ENCODE results near the gene MRGPRX3. TPM values are rescaled to one million over a fixed set of nuclear protein-coding genes. Genes with fewer than 3 reads are reported as not detected.
A peak's percentile ranks its signal among the peaks of the same experiment; 100 is the strongest.

Gene MRGPRX3
- total and polyA plus RNA-seq, 2 of the 13 experiments (the other 11 are each of a cell fraction or from before 2014, with no cell fraction given) = 0.53 TPM; not detected in 1

DNA sequence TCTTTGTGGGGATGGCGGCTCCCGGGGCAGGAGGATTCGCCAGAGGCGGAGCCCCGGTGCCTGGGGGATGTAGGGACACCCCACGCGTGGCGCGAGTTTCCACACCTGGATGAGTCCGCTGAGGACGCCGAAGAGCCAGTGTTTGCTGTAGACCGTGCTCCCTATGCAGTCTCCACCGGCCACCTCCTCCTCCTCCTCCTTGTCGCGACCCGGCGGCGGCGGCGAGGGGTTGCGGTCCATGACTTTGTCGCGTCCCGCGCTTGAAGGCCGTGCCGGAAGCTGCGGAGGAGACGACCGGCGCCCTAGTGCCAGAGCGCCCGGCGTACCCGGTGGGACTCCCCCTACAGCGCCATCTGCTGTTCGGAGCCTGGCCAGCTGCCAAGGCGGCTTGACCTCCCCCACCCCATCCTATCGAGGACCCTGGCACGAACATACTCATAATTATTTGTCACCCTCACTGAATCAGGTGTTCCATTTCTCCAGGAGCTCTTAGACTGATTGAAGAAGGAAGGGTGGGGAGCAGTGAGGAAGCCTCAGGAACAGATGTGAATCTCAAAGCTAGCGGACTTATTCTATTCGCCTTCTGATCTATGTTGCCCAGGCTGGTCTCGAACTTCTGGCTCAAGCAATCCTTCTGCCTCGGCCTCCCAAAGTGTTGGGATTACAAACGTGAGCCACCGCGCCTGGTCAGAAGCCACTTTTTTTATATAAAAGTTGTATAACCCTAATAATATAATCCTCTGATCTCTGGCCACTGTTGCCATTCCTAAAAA lies 26.4 kb upstream of the MRGPRX3 start, which contains the start of gene SAAL1 (continued):
- TF ChIP-seq, protein P1, sequence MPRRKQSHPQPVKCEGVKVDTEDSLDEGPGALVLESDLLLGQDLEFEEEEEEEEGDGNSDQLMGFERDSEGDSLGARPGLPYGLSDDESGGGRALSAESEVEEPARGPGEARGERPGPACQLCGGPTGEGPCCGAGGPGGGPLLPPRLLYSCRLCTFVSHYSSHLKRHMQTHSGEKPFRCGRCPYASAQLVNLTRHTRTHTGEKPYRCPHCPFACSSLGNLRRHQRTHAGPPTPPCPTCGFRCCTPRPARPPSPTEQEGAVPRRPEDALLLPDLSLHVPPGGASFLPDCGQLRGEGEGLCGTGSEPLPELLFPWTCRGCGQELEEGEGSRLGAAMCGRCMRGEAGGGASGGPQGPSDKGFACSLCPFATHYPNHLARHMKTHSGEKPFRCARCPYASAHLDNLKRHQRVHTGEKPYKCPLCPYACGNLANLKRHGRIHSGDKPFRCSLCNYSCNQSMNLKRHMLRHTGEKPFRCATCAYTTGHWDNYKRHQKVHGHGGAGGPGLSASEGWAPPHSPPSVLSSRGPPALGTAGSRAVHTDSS (CRISPR knock-in tag; conservative IDR thresholded peaks at IDR 0.05) = no peak
- peak; percentile 66; the same call in 1 of the 2 replicates for TF ChIP-seq ZNF530 (CRISPR knock-in tag; IDR thresholded peaks at IDR 0.05; ENCODE audit: low read depth)
- peak; percentile 76 for TF ChIP-seq TEAD3 (CRISPR knock-in tag; optimal IDR thresholded peaks at IDR 0.05; ENCODE audit: borderline replicate concordance)
- peak; percentile 67; the same call in 1 of the 2 replicates for TF ChIP-seq ESRRA (CRISPR knock-in tag; IDR thresholded peaks at IDR 0.05; ENCODE audit: low read depth)
- no peak for TF ChIP-seq ATAD3A (CRISPR knock-in tag; IDR thresholded peaks at IDR 0.05)
- TF ChIP-seq ARID2 (CRISPR knock-in tag; IDR thresholded peaks at IDR 0.05; ENCODE audit: borderline replicate concordance) = 0 out of 2 replicates have a peak, but pooled peaks have one; percentile 32
- no peak for TF ChIP-seq RFXANK (CRISPR knock-in tag; IDR thresholded peaks at IDR 0.05)
- no peak for TF ChIP-seq ZNF652 (CRISPR knock-in tag; IDR thresholded peaks at IDR 0.05; ENCODE audit: borderline replicate concordance, low read depth)
- TF ChIP-seq, protein P2, sequence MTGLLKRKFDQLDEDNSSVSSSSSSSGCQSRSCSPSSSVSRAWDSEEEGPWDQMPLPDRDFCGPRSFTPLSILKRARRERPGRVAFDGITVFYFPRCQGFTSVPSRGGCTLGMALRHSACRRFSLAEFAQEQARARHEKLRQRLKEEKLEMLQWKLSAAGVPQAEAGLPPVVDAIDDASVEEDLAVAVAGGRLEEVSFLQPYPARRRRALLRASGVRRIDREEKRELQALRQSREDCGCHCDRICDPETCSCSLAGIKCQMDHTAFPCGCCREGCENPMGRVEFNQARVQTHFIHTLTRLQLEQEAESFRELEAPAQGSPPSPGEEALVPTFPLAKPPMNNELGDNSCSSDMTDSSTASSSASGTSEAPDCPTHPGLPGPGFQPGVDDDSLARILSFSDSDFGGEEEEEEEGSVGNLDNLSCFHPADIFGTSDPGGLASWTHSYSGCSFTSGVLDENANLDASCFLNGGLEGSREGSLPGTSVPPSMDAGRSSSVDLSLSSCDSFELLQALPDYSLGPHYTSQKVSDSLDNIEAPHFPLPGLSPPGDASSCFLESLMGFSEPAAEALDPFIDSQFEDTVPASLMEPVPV (CRISPR knock-in tag; IDR thresholded peaks at IDR 0.05) = no peak; the same call in 1 of the 2 replicates
- TF ChIP-seq HOXA5 (CRISPR knock-in tag; IDR thresholded peaks at IDR 0.05) = 0 out of 2 replicates have a peak, but pooled peaks have one; percentile 42
- TF ChIP-seq ZFYVE20 (CRISPR knock-in tag; IDR thresholded peaks at IDR 0.05; ENCODE audit: borderline replicate concordance, low read depth) = 0 out of 2 replicates have a peak, but pooled peaks have one; percentile 50
- 0 out of 2 replicates have a peak, but pooled peaks have one; percentile 51 for TF ChIP-seq SNAI1 (CRISPR knock-in tag; IDR thresholded peaks at IDR 0.05; ENCODE audit: borderline replicate concordance)
- peak; percentile 96 for TF ChIP-seq ZNF615 (CRISPR knock-in tag; IDR thresholded peaks at IDR 0.05; ENCODE audit: borderline replicate concordance)
- peak; percentile 92 for TF ChIP-seq DNMT1 (CRISPR knock-in tag; IDR thresholded peaks at IDR 0.05)
- TF ChIP-seq, protein P3, sequence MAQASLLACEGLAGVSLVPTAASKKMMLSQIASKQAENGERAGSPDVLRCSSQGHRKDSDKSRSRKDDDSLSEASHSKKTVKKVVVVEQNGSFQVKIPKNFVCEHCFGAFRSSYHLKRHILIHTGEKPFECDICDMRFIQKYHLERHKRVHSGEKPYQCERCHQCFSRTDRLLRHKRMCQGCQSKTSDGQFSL (CRISPR knock-in tag; IDR thresholded peaks at IDR 0.05) = peak; percentile 90
- TF ChIP-seq ZNF225 (CRISPR knock-in tag; IDR thresholded peaks at IDR 0.05) = peak; percentile 51; the same call in 1 of the 2 replicates
- TF ChIP-seq ZNF296 (CRISPR knock-in tag; conservative IDR thresholded peaks at IDR 0.05) = peak; percentile 78; the same call in 1 of the 2 replicates
- no peak for TF ChIP-seq SRSF9 (IDR thresholded peaks at IDR 0.05; ENCODE audit: borderline replicate concordance, insufficient read depth, low read depth, low read length, poor library complexity, severe bottlenecking)
- peak; percentile 56; the same call in 1 of the 2 replicates for TF ChIP-seq ZNF292 (CRISPR knock-in tag; IDR thresholded peaks at IDR 0.05; ENCODE audit: borderline replicate concordance, low read depth)
- TF ChIP-seq ZNF589 (CRISPR knock-in tag; conservative IDR thresholded peaks at IDR 0.05) = no peak; the same call in 1 of the 2 replicates
- TF ChIP-seq, protein P4, sequence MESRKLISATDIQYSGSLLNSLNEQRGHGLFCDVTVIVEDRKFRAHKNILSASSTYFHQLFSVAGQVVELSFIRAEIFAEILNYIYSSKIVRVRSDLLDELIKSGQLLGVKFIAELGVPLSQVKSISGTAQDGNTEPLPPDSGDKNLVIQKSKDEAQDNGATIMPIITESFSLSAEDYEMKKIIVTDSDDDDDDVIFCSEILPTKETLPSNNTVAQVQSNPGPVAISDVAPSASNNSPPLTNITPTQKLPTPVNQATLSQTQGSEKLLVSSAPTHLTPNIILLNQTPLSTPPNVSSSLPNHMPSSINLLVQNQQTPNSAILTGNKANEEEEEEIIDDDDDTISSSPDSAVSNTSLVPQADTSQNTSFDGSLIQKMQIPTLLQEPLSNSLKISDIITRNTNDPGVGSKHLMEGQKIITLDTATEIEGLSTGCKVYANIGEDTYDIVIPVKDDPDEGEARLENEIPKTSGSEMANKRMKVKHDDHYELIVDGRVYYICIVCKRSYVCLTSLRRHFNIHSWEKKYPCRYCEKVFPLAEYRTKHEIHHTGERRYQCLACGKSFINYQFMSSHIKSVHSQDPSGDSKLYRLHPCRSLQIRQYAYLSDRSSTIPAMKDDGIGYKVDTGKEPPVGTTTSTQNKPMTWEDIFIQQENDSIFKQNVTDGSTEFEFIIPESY (CRISPR knock-in tag; IDR thresholded peaks at IDR 0.05) = peak; percentile 76; the same call in 1 of the 2 replicates
- peak; percentile 24; the same call in 1 of the 2 replicates for TF ChIP-seq SOX5 (CRISPR knock-in tag; IDR thresholded peaks at IDR 0.05; ENCODE audit: borderline replicate concordance)

Measured in HepG2 (cell line).